ENCODE data around the gene SMAP2. TPM values are rescaled to one million over a fixed set of nuclear protein-coding genes. Genes with fewer than 3 reads are reported as not detected.
"Not testable (repeated sequence)": the region's sequence is repeated elsewhere in the genome, so short reads cannot be mapped to it uniquely, and the experiment has no call there.

SMAP2 gene
- total RNA-seq (2021) = 8.2 and 8.7 TPM in 2 replicates
- long read RNA-seq, partial matches to known transcripts = 2 of 2 reads
- long read RNA-seq, other reads (novel, unspliced or antisense) = 0 of 2 reads

GRCh38 chr1:40373323-40374283 is at the start of gene SMAP2:
TSS of gene SMAP2 (plus strand) at chr1:40373727. CDS start at chr1:40374121, 394 bp downstream.
- Histone ChIP-seq H3K9me3 (ENCODE audit: control insufficient read depth, low read depth, low read length) (no peaks in the 10 kb centered on the region), H3K4me2 (ENCODE audit: insufficient read depth, insufficient read length, low read length) (peak within 1 kb of the TSS; percentile 78), H4K5ac (ENCODE audit: insufficient read length, low read depth, low read length) (no peak within 1 kb of the TSS), H2BK15ac (ENCODE audit: low read depth, low read length) (no peak within 1 kb of the TSS), H2BK120ac (ENCODE audit: low read depth, low read length, poor library complexity, severe bottlenecking) (no peak within 1 kb of the TSS), H3K4ac (ENCODE audit: low read depth, low read length) (no peak within 1 kb of the TSS), H3K27me3 (ENCODE audit: insufficient read depth, low read length) (no peaks in the 10 kb centered on the region), H3K18ac (ENCODE audit: insufficient read length, low read depth, low read length) (no peak within 1 kb of the TSS), H3K79me2 (ENCODE audit: insufficient read depth, low read length) (no peaks in the 10 kb centered on the region), H2BK12ac (ENCODE audit: insufficient read length, low read depth, low read length) (no peak within 1 kb of the TSS), H3K23ac (ENCODE audit: insufficient read length, low read depth, low read length) (no peak within 1 kb of the TSS), H4K20me1 (ENCODE audit: control insufficient read depth, insufficient read depth, insufficient read length) (no peaks in the 10 kb centered on the region), H2BK5ac (ENCODE audit: insufficient read length, low read length) (no peak within 1 kb of the TSS), H3T11ph (ENCODE audit: low read length) (no peak within 1 kb of the TSS), H2AFZ (ENCODE audit: low read length) (no peak within 1 kb of the TSS), H4K91ac (ENCODE audit: insufficient read length, low read depth, low read length) (no peak within 1 kb of the TSS), H2AK5ac (ENCODE audit: insufficient read length, low read length) (no peak within 1 kb of the TSS), H3K9ac (ENCODE audit: extremely low read depth, insufficient read length, low read length) (no peak within 1 kb of the TSS), H3K4me1 (ENCODE audit: insufficient read depth, low read length) (peaks cover 2% of the 10 kb centered on the region; the same call in 1 of the 2 replicates), H3K56ac (ENCODE audit: insufficient read length, low read depth, low read length) (no peak within 1 kb of the TSS), H4K8ac (replicated peaks; ENCODE audit: insufficient read length, low read depth, low read length) (no peak within 1 kb of the TSS), H3K14ac (ENCODE audit: insufficient read depth, low read length) (no peak within 1 kb of the TSS; the same call in 1 of the 2 replicates), H3K27ac (ENCODE audit: insufficient read length, low read depth, low read length) (no peak within 1 kb of the TSS), H3K79me1 (ENCODE audit: insufficient read depth, low read depth, low read length, poor library complexity, severe bottlenecking) (no peaks in the 10 kb centered on the region), H2BK20ac (ENCODE audit: low read depth, low read length, poor library complexity, severe bottlenecking) (no peak within 1 kb of the TSS), H3K23me2 (ENCODE audit: insufficient read length, low read depth, low read length, poor library complexity, severe bottlenecking) (peaks cover 4% of the 10 kb centered on the region)
- DNase-seq = peak; percentile 98
- Mint-ChIP-seq H3K27me3 (ENCODE audit: low read depth) (peaks cover 10% of the 10 kb centered on the region), H3K36me3 (ENCODE audit: insufficient read depth in 1 of 3, low read depth in 3 of 3) (no peaks in the 10 kb centered on the region; a peak in 1 of 7 replicates), H3K4me3 (peak within 1 kb of the TSS; percentile 77 to 93), H3K9me3 (no peaks in the 10 kb centered on the region), H3K27ac (peak within 1 kb of the TSS; percentile 7 to 85 (median 50); a peak in 4 of 7 replicates), H3K4me1 (peaks cover 15 to 19% of the 10 kb centered on the region in 2 experiments)
- no CpG with 5 or more reads among the region's 65 CpGs for WGBS (ENCODE audit: extremely low coverage, insufficient read length, low lambda C conversion rate)
- TF ChIP-seq, protein P1, sequence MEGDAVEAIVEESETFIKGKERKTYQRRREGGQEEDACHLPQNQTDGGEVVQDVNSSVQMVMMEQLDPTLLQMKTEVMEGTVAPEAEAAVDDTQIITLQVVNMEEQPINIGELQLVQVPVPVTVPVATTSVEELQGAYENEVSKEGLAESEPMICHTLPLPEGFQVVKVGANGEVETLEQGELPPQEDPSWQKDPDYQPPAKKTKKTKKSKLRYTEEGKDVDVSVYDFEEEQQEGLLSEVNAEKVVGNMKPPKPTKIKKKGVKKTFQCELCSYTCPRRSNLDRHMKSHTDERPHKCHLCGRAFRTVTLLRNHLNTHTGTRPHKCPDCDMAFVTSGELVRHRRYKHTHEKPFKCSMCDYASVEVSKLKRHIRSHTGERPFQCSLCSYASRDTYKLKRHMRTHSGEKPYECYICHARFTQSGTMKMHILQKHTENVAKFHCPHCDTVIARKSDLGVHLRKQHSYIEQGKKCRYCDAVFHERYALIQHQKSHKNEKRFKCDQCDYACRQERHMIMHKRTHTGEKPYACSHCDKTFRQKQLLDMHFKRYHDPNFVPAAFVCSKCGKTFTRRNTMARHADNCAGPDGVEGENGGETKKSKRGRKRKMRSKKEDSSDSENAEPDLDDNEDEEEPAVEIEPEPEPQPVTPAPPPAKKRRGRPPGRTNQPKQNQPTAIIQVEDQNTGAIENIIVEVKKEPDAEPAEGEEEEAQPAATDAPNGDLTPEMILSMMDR (conservative IDR thresholded peaks at IDR 0.05) = no peak

DNA sequence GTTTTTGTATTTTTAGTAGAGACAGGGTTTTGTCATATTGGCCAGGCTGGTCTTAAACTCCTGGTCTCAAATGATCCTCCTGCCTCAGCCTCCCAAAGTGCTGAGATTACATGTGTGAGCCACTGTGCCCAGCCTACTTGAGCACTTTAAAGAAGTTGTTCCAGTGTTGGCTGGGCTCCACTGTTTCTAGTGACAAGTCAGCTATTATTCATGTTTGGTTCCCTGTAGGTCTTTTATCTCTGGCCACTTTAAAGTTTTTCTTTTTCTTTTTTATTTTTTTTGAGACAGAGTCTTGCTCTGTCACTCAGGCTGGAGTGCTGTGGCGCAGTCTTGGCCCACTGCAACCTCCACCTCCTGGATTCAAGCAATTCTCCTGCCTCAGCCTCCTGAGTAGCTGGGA is 42.1 kb upstream of the SMAP2 start:
- not testable (repeated sequence) for H3K14ac ChIP-seq (ENCODE audit: insufficient read depth, low read length); H2BK120ac ChIP-seq (ENCODE audit: low read depth, low read length, poor library complexity, severe bottlenecking); H3K36me3 Mint-ChIP-seq (ENCODE audit: insufficient read depth in 1 of 3, low read depth in 3 of 3); H4K5ac ChIP-seq (ENCODE audit: insufficient read length, low read depth, low read length); H3K79me1 ChIP-seq (ENCODE audit: insufficient read depth, low read depth, low read length, poor library complexity, severe bottlenecking); H3K23ac ChIP-seq (ENCODE audit: insufficient read length, low read depth, low read length); H4K91ac ChIP-seq (ENCODE audit: insufficient read length, low read depth, low read length); H3K4ac ChIP-seq (ENCODE audit: low read depth, low read length); H2BK15ac ChIP-seq (ENCODE audit: low read depth, low read length); H3K4me1 ChIP-seq (ENCODE audit: insufficient read depth, low read length); H3K27ac ChIP-seq (ENCODE audit: insufficient read length, low read depth, low read length); H4K20me1 ChIP-seq (ENCODE audit: control insufficient read depth, insufficient read depth, insufficient read length); H3K9me3 ChIP-seq (ENCODE audit: control insufficient read depth, low read depth, low read length); H3K79me2 ChIP-seq (ENCODE audit: insufficient read depth, low read length); H3K27me3 ChIP-seq (ENCODE audit: insufficient read depth, low read length); H3K9me3 Mint-ChIP-seq; H3K23me2 ChIP-seq (ENCODE audit: insufficient read length, low read depth, low read length, poor library complexity, severe bottlenecking); H3K4me2 ChIP-seq (ENCODE audit: insufficient read depth, insufficient read length, low read length); H3K9ac ChIP-seq (ENCODE audit: extremely low read depth, insufficient read length, low read length); H3T11ph ChIP-seq (ENCODE audit: low read length); H3K27ac Mint-ChIP-seq; H2AK5ac ChIP-seq (ENCODE audit: insufficient read length, low read length); H2BK5ac ChIP-seq (ENCODE audit: insufficient read length, low read length); H4K8ac ChIP-seq (replicated peaks; ENCODE audit: insufficient read length, low read depth, low read length); H2BK12ac ChIP-seq (ENCODE audit: insufficient read length, low read depth, low read length); H3K56ac ChIP-seq (ENCODE audit: insufficient read length, low read depth, low read length); H2AFZ ChIP-seq (ENCODE audit: low read length); H3K4me1 Mint-ChIP-seq; H3K18ac ChIP-seq (ENCODE audit: insufficient read length, low read depth, low read length); DNase-seq; H2BK20ac ChIP-seq (ENCODE audit: low read depth, low read length, poor library complexity, severe bottlenecking); H3K4me3 Mint-ChIP-seq
- WGBS (ENCODE audit: extremely low coverage, insufficient read length, low lambda C conversion rate) = no CpG with 5 or more reads among the region's 1 CpG
- H3K27me3 Mint-ChIP-seq (ENCODE audit: low read depth) = peaks cover 12% of the 10 kb centered on the region

All from H9 (cell line).